ENCODE results near the gene GPR12. TPM values are rescaled to one million over a fixed set of nuclear protein-coding genes. Genes with fewer than 3 reads are reported as not detected.
A peak's percentile ranks its signal among the peaks of the same experiment; 100 is the strongest.
"Not testable (repeated sequence)": the region's sequence is repeated elsewhere in the genome, so short reads cannot be mapped to it uniquely, and the experiment has no call there.

The GPR12 gene
- total RNA-seq, 2 donors from 2014 or later = 0.08 to 0.18 TPM

DNA sequence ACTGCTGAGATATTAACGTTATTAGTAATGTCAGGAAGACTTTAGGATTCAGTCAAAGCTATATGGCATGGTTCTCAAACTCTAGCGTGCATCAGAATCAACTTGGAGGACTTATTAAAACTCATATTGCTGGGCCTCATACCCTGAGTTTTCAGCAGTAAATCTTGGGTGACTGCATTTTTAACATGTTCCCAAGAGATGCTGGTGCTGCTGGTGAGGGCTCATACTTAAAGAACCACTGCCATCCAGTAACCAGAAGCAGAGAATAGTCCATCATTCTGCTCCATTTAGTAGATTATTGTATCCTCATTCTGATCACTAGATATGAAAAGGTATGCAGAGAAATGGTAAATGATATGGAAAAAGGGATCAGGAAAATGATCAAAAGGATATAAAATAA is 7.9 kb downstream of the GPR12 start:
- ATAC-seq (no peak), DNase-seq (no peak)
- intact Hi-C loops (cut with DNase I) = no loop called here

DNA sequence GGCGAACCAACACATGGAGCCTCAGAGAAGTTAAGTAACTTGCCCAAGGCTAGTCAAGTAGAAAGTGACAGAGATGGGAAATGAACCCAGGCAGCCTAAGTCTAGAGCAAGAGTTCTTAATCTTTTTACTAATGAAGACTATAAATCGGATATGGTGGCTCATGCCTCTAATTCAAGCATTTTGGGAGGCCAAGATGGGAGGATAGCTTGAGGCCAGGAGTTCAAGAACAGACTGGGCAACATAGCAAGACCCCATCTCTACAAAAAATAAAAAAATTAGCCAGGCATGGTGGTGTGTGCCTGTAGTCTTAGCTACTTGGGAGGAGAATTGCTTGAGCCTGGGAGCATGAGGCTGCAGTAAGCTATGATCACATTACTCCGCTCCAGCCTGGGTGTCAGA is 10.7 kb downstream of the GPR12 start:
- intact Hi-C loops (cut with DNase I) = no loop called here
- no peak for ATAC-seq
- no peak for DNase-seq

DNA sequence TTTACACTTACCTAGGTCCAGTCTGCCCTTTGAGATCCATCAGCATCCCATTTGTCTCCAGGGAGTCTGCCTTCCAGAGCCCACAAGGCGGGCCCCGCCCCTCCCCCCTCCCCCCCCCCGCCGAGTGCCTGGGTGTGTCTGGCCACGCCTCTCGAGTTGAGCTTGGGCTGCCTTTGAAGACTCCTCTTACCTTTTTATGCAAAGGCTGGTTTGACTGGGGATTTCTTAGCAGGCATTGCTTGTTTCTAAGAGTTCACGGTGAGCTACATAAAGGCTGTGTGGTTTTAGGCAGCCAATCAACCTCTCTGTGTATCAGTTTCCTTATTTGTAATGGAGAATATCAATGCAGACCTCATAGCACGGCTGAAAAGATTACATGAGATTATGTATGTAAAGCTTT is 11.3 kb downstream of the GPR12 start:
- no peak for ATAC-seq
- intact Hi-C loops (cut with DNase I) = no loop called here

DNA sequence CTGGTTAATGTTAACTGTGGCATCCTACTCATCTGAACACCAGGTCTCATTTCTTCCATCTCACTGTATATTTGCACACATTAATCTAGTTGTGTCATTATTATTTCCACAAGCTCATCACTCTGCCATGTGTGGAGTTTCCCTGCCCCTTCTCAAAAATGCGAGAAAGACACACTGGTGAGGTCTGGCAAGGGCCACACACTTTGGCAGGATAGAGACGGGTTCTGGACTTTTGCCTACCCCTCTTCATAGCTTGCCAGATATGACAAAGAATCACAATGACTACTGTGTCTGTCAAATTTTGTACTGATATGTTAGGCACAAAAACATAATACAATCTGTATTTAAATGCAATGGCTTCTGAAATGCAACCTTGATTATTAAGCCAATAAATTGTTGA is 12.9 kb downstream of the GPR12 start:
- intact Hi-C loops (cut with DNase I) = no loop called here
- no peak for ATAC-seq

More for the DNA sequence above, 11.3 kb downstream of the GPR12 start:
- DNase-seq = no peak

DNA sequence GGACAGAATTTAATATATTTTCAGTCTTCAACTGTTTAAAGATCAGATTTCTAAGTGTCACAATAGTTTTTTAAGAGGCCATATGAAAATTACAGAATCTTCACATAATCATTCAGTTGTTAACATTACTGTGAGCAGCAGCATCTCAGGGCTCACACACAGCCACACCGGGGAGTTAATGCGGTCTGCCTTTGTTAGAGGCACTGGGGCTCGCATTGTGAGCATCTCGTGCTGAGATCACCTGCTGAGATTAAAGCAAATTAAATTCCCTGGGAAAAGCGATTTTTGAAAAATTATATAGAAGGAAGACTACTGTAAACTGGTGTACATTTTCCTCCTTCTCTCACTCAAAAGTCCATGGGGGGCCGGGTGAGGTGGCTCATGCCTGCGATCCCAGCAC is 16.6 kb downstream of the GPR12 start:
- intact Hi-C loops (cut with DNase I) = no loop called here
- no peak for DNase-seq
- ATAC-seq = no peak

More for the DNA sequence above, 12.9 kb downstream of the GPR12 start:
- no peak for DNase-seq

DNA sequence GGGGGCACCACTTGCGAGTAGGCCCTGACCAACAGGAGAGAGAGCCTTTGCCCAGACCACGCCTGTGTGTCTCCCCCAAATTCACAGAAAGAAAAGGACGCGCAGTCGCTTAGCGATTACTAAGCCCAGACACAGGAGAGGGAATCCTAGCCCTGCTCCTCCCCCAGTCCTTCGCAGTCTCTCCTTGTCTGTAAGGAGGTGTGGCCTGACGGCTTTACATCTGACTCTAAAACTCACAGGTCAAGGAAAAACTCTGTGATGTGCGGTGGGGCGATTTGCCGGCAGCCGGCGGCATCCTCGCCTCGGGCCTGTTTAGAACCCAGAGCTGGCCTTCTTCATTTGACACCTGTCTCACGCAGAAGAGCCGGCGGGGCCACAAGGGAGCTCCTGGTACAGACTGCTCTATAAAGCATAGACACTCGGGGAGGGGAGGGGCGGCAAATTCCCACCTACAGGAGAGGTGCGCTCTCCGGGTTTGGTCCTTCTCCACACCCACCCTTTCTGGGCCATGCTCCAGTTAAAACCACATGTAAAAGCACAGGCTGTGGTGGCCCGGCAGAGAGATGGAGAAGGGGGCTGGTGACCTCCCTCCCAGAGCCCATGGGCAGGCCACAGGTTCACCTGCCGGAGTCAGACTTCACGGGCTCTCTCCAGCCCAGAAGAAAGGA is 17.8 kb downstream of the GPR12 start:
- ATAC-seq (no peak), DNase-seq (no peak)
- intact Hi-C loops (cut with DNase I) = no loop called here

DNA sequence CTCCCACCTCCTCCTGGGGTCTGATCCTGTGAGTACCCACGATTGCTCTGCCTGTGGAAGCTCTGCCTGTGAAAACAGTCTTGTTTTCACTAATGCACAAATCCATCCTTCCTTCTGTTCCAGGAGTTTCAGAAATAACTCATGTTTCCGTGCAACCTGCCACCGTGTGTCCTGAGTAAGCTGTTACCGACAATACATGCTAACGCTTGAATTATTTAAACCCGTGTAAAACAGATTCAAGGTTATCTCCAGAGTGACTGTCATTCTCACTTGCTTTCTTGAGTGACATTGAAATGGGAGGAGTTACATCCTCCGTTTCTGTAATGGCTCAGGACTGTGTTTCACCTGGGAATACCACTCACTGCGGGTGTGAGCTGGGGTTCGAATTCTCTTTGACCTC is 24.9 kb downstream of the GPR12 start:
- intact Hi-C loops (cut with DNase I) = no loop called here
- no peak for DNase-seq
- ATAC-seq = no peak

DNA sequence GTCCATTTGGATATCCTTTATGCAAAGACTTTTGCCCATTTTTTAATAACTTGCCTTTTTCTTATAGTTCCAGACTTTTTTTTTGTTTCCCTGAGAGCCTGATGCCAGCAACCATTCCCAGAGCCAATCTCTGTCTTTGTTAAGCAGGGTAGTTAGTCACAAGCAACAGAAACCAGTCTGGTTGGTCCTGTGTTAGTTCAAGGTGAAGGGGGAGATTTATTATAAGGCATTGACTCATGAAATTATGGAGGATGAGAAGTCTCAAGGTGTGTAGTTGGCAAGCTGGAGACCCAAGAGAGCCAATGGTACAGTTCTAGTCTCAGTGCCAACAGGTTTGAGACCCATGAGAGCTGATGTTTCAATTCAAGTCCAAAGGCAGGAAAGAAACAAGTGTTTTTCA is 33.0 kb downstream of the GPR12 start:
- ATAC-seq (no peak), DNase-seq (no peak)
- intact Hi-C loops (cut with DNase I) = no loop called here

DNA sequence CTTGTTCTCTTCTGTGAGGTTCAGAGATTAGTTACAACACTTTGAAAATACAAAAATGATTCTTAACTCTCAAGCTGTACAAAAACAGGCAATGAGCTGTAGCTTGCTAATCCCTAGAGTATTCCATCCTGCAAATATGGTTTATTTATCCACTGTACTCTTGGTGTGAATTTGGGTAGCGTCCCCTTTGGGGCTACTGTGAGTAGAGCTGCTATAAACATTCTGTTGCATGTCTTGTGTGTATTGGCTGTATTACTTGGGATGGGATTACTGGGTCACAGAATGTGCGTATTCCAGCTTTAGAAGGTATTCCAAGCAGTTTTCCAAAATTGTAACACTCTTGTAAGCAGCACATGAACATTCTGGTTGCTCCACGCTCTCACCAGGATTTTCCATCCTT is 33.5 kb downstream of the GPR12 start:
- DNase-seq (no peak), ATAC-seq (no peak)
- intact Hi-C loops (cut with DNase I) = no loop called here

DNA sequence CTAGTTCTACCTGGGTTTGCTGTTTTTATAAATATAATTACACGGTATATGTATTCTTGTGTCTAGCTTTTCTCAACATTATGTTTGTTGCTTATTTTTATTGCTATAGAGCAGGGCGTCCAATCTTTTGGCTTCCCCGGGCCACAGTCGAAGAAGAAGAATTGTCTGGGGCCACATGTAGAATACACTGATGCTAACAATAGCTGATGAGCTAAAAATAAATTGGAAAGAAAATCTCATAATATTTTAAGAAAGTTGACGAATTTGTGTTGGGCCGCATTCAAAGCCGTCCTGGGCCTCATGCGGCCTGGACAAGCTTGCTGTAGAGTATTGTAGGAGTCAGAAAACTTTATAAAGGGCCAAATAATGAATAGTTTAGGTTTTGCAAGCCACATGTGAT is 33.9 kb downstream of the GPR12 start:
- intact Hi-C loops (cut with DNase I) = no loop called here
- ATAC-seq = no peak
- no peak for DNase-seq

DNA sequence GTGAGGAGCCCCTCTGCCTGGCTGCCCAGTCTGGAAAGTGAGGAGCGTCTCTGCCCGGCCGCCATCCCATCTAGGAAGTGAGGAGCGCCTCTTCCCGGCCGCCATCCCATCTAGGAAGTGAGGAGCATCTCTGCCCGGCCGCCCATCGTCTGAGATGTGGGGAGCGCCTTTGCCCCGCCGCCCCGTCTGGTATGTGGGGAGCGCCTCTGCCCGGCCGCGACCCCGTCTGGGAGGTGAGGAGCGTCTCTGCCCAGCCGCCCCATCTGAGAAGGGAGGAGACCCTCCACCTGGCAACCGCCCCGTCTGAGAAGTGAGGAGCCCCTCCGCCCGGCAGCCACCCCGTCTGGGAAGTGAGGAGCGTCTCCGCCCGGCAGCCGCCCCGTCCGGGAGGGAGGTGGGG is 37.0 kb downstream of the GPR12 start:
- intact Hi-C loops (cut with DNase I); ATAC-seq; DNase-seq: not testable (repeated sequence)

DNA sequence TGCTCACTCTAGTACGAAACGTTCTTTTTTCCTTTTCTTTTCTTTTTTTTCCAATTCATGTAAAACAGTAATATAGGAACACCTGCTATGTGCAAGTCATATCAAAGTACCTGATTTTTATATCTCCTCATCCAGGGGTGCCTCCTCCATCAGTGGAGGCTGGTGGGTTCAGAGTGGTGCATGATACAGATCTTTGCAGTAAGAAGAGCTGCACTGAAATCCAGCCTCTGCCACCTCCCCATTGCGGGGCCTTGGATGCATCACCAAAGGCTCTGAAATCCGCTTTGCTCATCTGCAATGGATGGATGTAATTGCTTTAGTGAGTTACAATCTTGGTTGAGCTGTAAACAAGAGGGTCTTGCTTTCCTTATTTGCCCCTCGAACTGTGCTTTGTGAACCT is 38.3 kb downstream of the GPR12 start:
- no peak for ATAC-seq
- intact Hi-C loops (cut with DNase I) = no loop called here
- DNase-seq = no peak

DNA sequence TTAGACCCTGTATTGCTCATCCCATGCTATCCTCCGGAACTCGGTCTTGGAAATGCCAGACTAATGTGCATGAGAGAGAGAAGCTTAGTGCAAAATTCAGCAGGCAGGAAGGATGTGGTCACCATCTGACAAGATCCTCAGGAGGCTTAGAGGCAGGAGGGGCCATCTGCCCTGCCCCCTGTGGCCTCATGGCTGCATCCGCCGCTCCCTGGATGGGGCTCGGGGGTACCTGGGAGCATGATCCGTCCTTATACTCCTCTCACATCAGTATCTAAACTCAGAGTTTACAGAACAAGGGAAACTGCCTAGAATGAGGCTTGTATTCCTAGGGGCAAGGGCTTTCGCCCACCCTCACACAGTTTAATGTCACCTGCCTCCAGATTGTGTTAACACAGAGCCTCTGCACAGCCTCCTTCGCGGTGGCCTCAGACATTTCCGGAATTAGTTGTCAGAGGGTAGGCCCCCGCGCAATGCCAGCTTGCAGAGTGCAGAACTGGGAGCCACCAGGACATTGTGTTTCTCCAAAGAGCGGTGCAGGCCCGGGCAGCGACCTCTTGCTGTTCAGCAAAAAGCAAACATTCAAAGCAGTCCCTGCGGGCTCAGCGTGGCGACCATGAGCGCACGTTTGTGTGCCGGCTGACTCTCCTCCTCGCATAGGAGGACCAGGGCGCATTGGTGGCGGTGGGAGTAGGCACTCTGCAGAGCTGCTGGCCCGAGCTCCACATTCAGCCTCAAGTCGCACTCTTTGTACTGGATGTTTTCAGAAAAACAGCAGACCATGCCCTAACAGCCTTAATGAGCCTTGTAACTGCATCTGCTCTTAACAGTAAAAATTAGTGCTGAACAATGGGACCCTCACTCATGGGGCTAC is 39.1 kb downstream of the GPR12 start:
- ATAC-seq = peak; percentile 27 to 49
- intact Hi-C loops (cut with DNase I) = no loop called here
- peak; percentile 33 for DNase-seq

DNA sequence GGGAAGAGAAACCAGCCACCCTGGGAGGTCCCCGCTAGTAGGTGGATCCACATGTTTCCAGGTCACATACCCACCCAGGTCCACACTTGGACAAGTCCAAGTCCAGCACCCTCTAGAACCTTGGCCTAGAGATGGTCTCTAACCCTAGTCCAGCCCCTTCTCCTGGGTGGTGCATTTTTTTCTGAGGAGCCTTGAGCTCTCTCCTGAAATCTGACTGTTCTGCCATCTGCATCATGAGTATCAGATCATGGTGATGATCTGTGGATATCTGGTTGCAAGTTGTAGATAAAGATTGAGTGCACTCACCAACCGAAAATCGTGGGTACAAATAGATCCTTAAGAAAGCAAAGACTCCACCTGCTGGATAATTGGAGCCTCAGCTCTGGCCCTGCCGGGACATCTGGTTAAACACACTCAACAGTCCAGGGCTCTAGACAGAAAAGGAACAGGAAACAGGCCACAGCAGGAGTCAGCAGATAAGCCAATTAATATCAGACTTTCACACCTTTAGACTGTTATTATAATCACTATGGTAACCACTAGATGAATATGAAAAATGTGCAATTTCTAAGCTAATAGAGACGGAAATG is 41.1 kb downstream of the GPR12 start:
- ATAC-seq = no peak
- no peak for DNase-seq
- intact Hi-C loops (cut with DNase I) = no loop called here

DNA sequence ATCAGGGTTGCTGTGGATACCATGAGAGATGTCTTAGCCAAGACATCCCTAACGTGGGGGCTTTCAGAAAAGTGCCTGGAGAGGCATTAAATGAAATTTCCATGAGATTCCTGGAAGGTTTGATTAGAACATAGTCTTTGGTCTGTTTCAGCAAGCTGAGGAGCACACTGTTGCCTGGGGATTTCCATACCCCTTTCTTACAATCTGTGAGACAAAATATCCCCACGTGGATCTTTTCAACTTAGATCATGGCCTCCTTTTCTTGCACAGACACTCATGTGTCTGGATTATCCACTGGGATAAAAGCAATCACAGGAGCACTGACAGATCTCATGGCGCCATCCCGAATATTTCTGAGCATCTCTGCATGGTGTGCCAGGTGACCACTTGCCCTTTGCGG is 41.7 kb downstream of the GPR12 start:
- intact Hi-C loops (cut with DNase I) = no loop called here
- no peak for DNase-seq
- ATAC-seq = no peak

DNA sequence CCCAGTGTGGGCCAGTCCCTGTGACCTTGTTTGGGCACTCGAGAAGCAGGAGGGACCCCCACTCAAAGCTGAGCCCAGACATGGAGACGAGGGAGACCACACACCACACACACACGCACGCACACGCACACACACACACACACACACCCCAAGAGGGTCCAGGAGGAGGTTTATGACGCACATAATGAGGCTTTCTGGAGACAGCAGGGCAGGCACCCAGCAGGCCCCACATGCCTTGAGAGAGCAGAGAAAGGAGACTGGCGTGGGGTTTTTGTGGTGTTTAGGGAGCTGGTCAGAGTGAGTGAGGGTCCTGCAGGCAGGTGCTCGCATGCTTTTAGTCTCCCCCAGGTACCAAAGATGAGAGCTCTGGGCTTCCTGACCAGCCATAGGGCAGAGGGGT is 42.4 kb downstream of the GPR12 start:
- DNase-seq (no peak), ATAC-seq (no peak)
- intact Hi-C loops (cut with DNase I) = no loop called here

DNA sequence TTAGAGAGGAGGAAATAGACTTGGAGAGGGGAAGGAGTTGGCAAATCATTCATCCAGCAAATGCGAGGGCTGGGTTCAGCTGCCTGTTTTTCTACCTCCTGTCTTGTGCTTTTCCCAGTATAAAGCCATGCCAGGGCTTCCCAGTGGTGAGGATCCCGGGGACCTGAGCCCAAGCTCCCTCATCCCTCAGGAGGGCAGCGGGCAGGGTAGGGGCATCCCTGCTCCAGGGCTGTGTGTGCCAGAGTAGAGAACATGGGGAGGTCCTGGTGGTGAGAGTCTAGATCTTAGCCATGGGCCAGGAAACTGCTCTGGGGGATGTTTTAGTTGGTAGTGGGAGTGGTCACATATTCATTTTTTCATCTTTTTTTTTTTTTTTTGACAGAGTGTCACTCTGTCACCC is 43.6 kb downstream of the GPR12 start:
- DNase-seq = no peak
- ATAC-seq = no peak
- intact Hi-C loops (cut with DNase I) = no loop called here

DNA sequence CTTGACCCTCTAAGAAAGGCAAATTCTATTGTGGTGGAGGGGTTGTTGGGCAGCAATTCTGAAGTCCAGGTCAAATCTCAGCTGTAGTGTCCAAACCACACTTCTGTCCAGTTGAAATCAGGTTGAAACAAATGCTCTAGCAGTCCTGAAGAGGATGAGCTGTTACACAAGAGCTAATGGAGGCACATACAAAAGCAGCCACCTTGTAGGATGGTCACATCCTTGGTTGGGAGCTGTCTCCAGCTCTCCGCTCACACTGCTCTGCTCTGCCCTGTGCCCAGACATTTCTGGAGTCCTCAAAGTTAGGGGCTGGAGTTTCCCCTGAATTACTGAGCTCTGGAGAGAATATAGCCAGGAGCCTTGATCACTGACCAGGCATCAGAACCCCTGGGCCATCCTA is 47.2 kb downstream of the GPR12 start:
- intact Hi-C loops (cut with DNase I) = no loop called here
- ATAC-seq (no peak), DNase-seq (no peak)

DNA sequence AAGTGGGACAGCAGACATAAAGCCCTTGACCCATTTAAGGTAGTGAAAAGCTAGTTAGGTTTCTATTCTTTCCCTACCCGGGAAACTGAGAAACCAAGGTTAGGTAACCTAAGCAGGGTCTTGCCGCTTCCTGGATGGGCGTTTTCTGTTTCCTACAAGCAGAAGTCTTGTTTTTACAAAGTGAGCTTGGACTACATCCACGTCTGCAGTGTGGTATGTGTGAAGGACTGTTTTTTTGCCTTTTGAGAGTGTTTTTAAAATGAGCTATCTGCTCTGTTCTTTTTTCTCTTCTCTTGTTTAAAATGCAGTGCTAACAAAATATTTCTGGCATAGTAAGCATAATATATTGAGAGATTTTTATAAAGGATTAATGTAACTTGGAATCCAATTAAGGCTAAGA is 49.4 kb downstream of the GPR12 start:
- ATAC-seq = no peak
- DNase-seq = no peak
- intact Hi-C loops (cut with DNase I) = no loop called here

DNA sequence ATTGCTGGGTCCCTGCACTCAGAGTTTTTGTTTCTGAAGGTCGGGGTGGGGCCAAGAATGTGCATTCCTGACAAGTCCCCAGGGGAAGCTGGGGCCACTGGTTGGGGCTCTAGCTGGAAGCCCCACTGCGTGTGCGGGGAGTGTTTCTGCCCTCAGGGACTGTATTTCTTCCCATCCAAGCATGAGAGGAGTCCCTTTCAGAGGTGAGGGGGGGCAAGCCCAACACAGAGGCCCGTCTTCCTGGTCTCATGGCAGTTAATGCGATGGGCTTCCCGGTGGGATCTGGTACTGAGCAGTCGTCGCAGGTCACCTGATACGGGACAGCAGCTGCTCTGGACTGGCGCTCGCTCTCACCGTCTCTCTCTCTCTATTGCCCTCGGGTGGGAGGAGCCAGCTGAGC is 50.4 kb downstream of the GPR12 start:
- intact Hi-C loops (cut with DNase I) = no loop called here
- no peak for DNase-seq
- no peak for ATAC-seq

DNA sequence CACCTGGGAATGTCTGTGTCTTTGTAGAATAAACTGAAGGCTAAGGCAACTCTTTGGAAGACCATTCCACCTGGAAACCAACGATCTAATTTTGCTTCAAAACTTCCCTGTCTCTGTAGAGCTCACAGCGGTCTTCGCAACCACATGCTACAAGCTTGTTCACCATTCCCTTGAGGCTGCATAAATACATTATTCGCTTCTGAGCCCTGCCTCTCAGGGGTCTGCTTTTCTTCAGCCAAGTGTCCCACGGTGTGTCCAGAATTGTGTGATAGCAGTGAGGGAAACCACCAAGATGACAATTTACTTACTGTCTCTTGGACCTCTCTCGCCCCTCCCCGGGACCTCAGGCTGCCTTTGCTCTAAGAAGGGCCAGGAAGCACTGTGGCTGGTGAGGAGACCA is 51.1 kb downstream of the GPR12 start:
- intact Hi-C loops (cut with DNase I) = loop anchor here (2.0 to 5.0 kb wide), 3 partner anchors 163 to 221 kb away; no protein-coding TSS in a partner anchor
- DNase-seq (no peak), ATAC-seq (no peak)
